GM19023 (cell line): Measurements from ENCODE around the gene UTF1.

Source experiments
- ATAC-seq: cut with Tn5 transposase; IDR thresholded peaks from one replicate; pipeline ENCODE4 v1.9.1; 2021; ENCODE audit warnings: mild to moderate bottlenecking, moderate library complexity; ENCODE audit not compliant: unreplicated experiment

UTF1 gene, protein sequence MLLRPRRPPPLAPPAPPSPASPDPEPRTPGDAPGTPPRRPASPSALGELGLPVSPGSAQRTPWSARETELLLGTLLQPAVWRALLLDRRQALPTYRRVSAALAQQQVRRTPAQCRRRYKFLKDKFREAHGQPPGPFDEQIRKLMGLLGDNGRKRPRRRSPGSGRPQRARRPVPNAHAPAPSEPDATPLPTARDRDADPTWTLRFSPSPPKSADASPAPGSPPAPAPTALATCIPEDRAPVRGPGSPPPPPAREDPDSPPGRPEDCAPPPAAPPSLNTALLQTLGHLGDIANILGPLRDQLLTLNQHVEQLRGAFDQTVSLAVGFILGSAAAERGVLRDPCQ

DNA sequence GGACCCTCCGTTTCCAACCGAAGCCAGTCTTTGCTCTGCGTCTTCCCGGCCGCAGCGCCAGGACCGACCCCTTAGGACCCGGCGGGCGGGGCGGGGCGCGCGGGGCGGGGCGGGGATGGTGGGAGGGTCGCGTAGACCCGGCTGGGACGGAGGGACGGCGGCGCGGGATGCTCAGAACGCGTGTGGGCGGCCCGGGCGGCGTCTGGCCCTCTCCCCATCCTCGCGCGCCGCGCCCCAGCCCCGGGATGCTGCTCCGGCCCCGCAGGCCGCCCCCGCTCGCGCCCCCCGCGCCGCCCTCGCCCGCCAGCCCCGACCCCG lies at the start of gene UTF1:
TSS of gene UTF1 (plus strand) at position 174 of the 318 bp plus-strand sequence. CDS start at position 246, 72 bp downstream.
- ATAC-seq: no peak

DNA sequence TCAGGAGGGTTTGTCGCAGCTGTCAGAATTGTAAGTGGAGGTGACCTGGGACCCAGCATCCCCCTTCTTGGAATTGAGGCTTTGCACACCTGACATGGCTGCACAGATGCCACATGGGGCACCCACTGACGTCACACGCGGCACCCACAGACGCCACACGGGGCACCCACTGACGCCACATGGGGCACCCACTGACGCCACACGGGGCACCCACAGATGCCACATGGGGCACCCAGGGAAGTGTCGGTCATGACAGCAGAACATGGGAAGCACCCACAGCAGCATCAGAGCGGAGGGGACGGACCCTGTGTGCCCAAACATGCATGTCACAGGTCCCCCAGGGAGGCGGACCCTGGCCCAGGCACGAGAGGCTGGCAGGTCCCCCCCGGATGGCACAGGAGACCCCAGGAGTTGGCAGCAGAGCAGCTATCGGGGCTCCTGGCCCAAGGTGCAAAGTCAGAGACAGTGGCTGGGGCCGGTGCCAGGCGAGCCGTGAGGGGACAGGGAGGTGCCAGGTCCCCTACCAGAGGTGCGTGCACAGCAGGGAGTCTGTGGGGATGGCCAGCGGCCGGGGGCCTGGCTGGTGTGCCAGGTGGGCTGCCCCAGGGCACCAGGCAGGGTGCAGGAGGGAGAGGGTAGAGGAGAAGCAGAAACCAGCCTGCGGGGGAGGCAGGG lies 48.9 kb upstream of the UTF1 start:
- ATAC-seq: no peak

DNA sequence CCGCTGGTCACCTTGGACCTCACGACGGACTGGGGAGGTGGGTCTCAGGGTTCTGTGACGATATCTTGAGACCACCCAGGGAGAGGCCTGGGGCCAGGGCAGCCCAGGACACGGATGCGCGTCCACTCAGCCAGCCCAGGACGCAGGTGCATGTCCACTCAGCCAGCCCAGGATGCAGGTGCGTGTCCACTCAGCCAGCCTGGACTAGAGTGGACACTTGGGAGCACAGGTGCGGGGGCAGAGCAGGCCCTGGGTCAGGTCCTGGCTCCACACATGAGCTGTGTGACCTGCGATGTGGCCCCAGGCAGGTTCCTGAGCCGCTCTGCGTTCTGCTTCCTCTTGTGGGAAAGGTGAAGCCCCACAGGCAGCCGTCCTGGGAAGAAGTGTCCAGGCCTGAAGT lies 47.8 kb upstream of the UTF1 start:
- no peak for ATAC-seq

DNA sequence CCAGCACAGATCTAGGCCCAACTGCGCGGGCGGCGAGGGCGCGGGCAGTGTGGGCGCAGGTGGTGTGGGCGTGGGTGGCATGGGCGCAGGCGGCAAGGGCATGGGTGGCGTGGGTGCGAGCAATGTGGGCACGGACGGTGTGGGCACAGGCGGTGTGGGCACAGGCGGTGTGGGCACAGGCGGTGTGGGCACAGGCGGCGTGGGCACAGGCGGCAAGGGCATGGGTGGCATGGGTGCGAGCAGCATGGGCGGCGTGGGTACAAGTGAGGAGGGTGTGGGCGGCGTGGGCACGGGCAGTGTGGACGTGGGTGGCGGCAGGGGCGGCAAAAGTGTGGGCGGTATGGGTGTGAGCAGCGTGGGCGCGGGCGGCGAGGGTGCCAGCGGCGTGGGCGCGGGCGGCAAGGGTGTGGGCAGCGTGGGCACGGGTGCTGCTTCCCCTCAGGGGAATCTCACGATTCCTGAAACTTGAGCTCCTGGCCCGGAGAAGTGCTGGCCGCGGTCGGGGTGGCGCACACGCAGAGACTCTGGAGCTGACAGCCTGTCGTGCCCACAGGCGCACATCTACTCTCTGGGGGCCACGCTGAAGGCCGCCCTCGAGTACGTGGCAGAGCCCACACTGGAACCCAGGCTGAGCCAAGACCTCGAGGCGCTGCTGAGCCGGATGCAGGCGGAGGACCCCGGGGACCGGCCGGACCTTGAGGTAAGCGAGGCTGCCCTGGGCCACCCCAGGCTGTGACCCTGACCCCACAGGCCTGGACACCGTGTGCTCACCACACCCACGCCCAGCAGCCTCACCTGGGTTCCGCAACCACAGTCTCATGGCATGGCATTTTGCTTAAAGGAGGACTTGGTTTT lies 47.0 kb upstream of the UTF1 start:
- ATAC-seq: no peak

DNA sequence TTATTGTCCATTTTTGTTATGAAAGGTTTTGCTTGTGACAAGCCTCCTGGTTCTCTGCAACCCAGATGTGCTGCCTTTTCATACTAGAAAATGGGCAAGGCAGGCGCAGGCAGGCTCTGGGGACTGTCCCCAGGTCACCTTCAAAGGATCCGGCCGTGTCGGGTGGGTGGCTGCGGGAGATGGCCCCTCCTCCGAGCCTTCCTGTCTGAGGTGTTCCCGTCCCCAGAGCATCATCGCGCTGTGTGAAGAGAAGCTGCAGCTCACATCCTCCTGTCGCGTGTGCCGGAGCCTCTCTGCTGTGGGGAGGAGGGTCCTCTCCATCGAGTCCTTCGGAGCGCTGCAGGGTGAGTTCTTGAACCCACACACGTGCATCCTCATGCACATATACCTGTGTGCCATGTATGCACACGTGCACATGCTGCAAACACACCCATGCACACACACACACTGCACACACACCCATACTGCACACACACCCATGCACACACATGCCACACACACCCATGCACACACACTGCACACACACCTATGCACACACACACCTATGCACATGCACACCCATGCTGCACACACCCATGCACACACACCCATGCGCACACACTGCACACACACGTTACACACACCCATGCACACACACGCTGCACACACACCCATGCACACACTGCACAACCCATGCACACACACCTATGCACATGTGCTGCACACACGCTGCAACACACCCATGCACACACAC lies 46.2 kb upstream of the UTF1 start:
- ATAC-seq: no peak

DNA sequence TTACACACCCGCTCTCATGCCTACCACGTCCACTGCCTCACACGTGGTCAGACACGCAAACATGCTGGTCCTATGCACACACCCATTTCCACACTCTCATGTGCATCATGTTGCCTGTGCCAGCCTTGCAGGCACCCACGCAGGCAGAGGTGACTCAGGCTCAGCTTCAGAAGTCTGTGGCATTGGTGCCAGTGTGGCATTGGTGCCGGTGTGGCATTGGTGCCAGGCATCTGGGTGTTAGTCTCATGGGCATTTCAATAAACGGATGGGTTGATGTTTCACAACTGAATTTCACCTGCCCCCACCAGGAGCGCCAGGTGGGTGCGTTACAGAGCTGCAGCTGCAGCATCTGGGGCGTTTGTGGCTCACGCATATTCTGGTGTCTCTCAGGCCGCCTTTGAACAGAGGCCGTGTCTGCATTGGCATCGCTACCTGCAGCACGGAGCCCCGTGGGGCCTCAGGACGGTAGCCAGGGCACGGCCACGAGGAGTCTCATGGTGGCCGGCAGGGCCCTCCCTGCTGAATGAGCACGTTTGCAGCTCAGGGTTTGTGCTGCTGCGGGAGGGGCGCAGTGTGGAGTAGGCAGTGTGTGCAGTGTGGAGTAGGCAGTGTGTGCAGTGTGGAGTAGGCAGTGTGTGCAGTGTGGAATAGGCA lies 45.3 kb upstream of the UTF1 start:
- ATAC-seq: no peak

DNA sequence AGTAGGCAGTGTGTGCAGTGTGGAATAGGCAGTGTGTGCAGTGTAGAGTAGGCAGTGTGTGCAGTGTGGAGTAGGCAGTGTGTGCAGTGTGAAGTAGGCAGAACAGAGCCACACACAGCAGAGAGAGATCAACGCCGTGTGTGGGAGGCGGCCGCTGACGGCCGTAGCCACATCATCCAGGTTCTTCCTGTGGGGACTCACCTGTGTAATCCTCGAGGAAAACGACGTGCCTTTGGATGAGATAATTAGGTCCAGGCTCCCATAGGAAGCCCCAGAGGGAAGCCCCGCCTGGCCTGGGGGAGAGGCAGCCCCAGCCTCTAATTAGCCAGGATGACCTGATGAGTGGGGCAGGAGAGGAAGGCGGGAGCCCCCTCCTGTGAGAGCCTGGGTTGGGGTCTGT lies 44.6 kb upstream of the UTF1 start:
- ATAC-seq: no peak

DNA sequence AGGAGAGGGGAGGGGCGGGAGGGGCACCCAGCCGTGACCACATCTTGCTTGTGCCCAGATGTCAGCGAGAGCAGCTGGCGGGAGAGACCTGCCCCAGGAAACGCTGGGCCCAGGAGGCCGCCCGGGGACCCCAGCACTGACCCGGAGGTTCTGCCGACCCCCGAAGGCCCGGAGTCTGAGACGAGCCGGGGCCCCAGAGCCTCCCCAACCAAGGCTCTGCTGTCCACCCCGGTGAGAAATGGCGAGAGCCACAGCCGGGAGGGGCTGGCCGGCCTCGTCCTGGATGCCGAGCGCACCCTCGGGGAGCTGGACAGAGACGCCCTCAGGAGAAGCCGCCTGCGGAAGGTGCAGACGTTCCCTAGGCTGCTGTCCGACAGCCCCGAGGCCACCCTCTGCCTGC lies 44.1 kb upstream of the UTF1 start:
- no peak for ATAC-seq

DNA sequence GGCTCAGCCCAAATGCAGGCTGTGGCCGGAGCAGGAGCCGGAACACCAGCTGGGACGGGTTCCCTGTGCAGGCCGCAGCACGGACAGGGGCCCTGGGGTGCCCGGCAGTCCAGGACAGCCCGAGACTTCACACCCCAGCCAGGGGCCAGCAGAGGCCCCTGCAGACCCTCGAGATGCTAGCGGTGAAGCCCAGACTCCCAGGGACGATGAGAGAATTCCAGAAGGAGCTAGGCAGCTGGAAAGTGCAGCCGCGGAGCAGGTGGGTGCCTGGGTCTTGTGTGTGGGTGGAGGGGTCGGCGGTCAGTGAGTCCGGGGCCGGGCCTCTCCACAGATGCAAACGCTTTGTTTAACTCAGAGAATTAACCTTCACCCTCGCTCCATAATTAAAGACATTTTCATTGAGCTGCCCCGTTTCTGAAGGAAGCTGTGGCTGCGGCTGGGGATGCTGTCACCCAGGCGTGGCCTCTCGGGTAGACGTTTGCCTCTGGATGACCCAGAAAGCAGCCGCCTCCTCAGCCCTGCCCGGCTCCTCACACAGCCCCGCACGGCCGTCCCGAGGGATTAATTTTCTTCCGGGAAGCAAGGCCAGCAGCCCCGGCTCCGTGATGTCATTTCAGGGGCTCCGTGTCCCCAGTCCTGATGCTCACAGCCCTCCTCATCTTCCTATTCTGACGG lies 43.5 kb upstream of the UTF1 start:
- no peak for ATAC-seq

DNA sequence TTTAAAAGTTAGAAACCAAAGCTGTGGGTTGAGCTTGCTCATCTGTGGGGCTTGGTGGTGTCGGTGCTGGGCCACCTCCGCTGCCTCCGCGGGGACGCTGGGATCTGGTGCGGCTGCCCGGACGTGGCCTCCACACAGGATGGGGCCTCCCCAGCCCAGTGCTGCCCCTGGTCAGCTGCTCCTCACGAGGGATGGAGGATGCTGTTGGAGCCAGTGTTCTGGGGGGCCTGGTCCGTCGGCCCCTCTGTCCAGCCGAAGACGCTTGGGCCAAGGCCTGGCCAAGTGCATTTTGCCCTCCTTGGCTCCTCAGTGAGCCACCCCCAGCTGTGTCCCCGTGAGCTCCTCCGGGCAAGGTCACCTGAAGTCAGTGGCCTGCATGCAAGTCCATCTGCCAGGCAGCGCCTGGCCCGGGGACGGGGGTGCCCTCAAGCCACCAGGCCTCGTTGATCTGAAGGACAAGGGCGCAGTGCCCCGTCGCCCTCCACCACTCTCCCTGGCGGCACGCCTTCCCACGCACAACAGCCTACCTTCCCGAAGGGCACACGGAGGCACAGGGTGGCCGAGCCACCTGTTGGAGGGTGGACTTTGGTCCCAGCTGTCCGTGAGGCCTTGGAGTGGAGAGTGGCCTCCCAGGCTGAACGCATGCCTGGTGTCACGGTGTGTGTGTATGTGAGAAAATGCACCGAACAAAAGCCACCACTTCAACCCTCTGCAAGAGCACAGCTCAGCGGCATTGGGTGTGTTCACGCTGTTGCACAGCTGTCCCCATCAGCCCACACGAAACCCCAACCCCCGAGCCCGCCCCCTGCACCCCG lies 42.7 kb upstream of the UTF1 start:
- no peak for ATAC-seq

DNA sequence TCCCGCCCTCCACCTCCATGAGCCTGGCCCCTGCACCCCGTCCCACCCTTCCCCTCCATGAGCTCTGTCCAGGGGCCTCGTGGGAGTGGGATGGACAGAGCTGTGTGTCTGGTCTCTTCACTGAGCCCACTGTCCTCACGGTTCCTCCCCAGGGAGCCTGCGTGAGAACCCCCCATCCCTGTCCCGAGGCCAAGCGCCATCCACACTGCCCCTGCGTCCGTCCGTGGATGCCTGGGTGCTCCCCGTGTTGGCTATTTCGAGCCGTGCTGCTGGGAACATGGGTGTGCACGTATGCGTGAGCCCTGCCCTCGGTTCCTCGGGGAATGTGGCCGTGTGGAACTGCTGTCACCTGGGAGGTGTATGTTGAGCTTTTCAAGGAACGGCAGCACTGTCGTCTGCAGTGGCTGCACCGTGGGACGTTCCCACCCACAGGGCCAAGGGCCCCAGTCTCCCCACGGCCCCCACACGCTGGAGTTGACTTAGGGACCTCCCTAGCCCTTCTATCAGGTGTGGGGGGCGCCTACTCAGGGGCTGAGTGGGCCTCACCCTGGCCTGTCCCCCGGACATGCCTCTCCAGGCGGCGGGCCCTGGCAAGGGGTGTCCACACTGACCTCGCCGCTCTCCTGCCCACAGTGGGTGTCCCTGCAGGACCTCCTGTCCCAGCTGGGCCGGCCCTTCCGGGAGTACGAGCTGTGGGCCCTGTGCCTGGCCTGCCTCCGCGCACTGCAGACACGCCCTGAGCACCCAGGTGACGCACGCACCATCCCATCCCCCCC lies 41.9 kb upstream of the UTF1 start:
- no peak for ATAC-seq

DNA sequence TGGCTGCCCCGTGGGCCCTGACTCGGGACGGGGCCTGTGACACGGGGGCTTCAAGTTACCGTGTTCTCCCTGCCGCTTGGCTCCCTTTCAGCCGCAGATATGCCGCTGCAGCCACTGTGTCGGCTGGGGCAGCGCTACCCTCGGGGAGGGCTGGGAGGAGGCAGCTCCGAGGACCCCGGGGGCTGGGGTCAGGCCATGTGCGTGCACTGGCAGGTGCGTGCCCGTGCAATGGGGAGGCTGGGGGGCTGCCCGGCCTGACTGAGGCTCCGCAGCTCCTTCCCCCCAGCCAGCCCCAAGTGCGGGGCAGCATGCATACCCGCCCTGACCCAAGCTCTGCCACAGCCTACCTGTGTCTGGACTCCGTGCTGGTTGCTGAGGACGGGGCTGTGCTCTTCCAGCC lies 40.8 kb upstream of the UTF1 start:
- ATAC-seq: no peak

DNA sequence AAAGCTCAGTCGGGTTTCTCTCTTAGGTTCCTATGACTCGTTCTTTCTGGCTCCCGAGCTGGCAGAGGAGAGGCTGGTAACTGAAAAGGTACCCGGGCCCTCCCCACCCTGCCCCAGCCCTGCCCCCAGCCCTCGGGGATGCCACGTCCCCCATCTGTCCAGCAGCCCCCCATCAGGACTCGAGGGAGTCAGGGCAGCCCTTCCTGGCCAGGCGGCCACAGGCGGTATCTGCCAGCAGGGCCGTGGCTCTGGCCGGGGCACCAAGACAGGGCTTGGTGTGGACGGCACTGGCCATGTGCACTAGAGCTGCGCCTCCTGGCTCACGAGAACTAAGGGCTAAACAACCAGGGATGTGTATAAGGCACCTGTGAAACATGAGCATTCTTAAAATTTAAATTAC lies 40.3 kb upstream of the UTF1 start:
- ATAC-seq: no peak

DNA sequence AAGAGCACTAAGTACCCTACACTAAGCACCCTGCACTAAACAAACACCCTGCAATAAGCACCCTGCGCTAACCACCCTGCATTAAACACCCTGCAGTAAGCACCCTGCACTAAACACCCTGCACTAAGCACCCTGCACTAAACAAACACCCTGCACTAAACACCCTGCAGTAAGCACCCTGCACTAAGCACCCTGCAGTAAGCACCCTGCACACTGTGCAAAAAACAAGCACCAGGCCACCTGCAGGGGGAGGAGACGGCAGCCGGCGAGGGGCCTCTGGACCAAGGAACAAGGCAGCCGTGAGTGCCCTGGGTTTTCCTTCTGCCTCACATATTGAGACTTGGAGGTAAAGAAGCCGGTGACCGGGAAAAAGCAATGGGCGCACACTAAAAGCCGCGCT lies 39.8 kb upstream of the UTF1 start:
- ATAC-seq: no peak

DNA sequence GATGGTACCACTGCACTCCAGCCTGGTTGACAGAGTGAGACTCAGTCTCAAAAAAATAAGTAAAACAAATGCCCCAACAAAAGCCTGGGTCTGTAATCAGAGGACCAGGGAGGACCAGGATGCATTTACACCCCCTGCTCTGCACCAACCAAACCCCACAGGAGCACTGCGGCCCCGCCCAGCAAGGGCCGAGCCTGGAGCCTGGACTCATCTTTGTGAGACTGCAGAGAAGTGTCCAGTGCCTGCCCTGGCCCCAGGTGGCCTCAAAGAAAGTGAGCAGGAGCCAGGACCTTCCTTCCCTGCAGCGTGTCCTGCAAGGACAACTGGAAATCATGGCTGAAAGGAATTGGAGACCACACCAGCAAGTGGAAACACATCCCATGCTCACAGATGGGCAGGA lies 38.4 kb upstream of the UTF1 start:
- no peak for ATAC-seq

DNA sequence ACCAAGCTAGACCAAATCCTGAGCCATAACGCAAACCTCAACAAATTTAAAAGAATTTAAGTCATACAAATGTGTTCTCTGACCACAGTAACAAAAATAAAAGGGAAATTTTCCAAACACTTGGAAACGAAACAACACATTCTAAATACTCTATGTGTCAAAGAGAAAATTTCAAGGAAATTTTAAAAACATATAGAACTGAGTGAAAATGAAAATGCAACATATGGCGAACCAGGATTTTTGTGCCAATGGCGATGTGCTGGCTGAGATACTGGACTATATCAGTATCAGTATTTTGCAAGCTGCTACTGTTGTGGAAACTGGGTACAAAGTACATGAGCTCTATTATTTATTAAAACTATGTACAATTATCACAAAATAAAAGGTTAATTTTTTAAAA lies 35.9 kb upstream of the UTF1 start:
- no peak for ATAC-seq

DNA sequence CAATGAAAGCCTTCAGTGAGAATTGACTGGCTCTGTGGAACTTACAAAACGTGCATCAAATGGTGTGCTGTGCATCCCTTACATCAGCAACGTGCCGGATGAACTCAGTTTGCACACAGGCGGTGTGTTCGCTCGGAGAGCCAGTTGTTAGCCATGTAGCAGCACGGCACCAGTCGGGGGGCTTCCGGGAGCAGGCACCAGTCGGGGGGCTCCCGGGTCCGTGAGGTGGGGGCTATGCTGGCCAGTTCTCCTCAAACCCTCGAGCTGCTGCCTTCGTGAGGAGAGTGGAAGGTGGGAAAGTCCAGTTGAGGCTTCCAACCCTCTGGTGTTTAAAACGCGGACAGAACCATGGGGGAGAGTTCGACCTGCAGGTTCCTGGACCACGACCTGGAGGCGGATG lies 34.9 kb upstream of the UTF1 start:
- no peak for ATAC-seq

DNA sequence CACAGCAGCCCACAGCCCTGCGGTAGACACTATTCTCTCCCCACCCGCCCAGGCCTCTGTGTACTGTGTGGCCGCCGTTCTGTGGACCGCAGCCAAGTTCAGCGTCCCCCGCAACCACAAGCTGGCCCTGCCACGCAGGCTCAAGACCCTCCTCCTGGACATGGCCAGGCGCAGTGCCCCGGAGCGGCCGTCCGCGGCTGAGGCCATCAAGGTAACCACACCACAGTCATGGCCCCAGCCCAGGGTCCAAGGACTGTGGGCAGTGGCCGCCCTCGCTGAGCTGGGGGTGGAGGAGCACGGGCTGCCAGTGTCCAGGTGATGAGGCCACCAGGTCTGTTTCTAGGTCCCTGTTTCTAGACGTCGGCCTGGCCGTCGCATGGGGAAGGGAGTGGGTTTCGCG lies 34.4 kb upstream of the UTF1 start:
- no peak for ATAC-seq
